Epithelial cell of esophagus (primary cell): ENCODE measurements around the gene THADA.

ENCODE experiments used
- DNase-seq: peaks from one replicate; pipeline ENCODE4 v3.0.0; 2010; ENCODE audit warnings: low read depth
- H3K4me3 ChIP-seq: 2 replicates; pipeline ENCODE4 v1.5.1; 2011; ENCODE audit warnings: mild to moderate bottlenecking, low read length, control low read depth
- TF ChIP-seq, protein P1 (sequence below): IDR thresholded peaks from 2 replicates; pipeline ENCODE4 v1.5.1; 2011; ENCODE audit warnings: low read depth, mild to moderate bottlenecking, low read length, control low read depth, inconsistent platforms; ENCODE audit not compliant: insufficient read depth; ENCODE audit errors: missing control alignments

The THADA gene

DNA sequence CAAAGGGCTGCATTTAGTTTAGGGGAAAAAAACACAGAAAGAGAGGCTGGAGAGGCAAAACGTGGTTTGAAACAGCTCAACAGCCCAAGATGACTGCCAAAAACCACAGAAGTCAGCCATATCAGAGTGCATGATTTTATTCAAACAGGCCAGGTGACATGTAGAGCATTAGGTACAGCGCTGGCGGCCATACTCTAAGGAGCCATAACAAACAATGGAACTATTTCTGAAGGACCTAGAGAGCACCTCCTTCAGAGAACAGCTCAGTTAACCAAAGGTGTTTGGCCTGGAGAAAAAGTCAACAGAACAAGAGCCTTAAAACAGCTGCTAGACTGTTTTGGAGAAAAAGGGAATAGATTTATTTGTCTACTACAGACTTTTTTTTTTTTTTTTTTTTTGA is 2.6 kb downstream of the THADA start:
- no peak for DNase-seq

DNA sequence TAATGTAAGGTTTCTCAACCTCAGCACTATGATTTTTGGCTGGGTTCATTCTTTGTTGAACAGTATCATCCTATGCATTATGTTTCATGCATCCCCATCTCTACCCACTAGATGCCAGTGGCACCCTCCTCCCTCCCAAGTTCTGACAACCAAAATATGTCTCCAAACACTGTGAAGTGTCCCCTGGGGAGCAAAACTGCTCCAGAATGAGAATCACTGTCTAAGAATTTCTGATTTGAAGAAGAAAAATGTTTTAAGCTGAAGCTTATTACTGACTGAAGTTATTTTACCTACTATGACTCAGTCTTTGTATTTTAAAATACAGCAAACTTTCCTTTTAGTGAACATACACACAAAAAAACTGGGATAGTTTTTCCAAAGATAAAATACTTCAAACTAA is 3.4 kb downstream of the THADA start:
- no peak overlapping the region for H3K4me3 ChIP-seq
- no peak for DNase-seq
- TF ChIP-seq, protein P1, sequence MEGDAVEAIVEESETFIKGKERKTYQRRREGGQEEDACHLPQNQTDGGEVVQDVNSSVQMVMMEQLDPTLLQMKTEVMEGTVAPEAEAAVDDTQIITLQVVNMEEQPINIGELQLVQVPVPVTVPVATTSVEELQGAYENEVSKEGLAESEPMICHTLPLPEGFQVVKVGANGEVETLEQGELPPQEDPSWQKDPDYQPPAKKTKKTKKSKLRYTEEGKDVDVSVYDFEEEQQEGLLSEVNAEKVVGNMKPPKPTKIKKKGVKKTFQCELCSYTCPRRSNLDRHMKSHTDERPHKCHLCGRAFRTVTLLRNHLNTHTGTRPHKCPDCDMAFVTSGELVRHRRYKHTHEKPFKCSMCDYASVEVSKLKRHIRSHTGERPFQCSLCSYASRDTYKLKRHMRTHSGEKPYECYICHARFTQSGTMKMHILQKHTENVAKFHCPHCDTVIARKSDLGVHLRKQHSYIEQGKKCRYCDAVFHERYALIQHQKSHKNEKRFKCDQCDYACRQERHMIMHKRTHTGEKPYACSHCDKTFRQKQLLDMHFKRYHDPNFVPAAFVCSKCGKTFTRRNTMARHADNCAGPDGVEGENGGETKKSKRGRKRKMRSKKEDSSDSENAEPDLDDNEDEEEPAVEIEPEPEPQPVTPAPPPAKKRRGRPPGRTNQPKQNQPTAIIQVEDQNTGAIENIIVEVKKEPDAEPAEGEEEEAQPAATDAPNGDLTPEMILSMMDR = no peak

More for the DNA sequence above, 2.6 kb downstream of the THADA start:
- TF ChIP-seq, protein P1 = no peak
- no peak overlapping the region for H3K4me3 ChIP-seq

DNA sequence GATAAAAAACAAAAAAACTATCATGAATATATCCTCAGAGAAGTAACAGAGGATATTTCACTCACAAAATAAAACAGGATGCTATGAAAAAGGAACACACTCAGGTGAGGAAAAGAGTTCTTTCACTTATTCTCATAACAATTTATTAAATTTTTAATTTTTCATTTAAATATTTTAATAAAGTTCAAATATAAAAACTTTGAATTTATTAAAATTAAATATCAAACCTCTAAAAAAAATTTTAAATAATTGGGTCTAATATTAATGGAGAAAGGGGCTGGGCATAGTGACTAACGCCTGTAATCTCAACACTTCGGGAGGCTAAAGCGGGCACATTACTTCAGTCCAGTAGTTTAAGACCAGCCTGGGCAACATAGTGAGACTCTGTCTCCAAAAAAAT is 10.1 kb downstream of the THADA start:
- TF ChIP-seq, protein P1 = no peak
- H3K4me3 ChIP-seq = no peak overlapping the region
- DNase-seq = no peak

DNA sequence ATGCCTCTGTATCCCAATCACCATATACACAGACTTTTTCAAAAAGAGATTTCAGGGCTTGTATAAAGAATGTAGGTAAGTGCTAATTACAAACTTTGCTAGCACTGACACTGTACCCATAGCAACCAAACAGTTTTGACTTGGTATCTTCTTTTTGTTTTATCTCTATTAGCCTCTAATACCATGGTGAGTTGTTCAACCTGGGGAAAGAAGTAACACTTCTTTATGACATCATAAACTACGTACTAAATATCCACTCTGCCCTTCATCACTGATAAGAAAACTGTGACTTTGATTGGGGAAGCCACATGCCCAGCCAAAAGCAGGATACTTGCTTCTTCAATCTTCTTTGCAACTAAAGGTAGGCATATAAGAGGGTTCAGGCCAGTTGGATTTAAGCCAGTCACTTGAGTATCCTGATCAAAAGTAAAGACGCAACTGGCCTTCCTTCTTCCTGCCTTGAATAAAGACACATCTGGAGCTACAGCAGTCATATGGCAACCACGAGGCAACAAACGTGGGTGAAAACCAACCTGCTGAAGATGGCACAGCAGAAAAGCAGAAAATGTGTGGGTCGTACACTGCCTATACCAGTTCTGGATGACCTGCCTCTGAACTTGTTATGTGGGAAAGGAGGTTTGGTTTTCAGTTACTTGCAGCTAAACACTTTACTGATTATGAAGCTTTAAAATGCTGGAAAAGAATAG is 16.4 kb downstream of the THADA start:
- no peak overlapping the region for H3K4me3 ChIP-seq
- no peak for DNase-seq
- TF ChIP-seq, protein P1 = no peak

DNA sequence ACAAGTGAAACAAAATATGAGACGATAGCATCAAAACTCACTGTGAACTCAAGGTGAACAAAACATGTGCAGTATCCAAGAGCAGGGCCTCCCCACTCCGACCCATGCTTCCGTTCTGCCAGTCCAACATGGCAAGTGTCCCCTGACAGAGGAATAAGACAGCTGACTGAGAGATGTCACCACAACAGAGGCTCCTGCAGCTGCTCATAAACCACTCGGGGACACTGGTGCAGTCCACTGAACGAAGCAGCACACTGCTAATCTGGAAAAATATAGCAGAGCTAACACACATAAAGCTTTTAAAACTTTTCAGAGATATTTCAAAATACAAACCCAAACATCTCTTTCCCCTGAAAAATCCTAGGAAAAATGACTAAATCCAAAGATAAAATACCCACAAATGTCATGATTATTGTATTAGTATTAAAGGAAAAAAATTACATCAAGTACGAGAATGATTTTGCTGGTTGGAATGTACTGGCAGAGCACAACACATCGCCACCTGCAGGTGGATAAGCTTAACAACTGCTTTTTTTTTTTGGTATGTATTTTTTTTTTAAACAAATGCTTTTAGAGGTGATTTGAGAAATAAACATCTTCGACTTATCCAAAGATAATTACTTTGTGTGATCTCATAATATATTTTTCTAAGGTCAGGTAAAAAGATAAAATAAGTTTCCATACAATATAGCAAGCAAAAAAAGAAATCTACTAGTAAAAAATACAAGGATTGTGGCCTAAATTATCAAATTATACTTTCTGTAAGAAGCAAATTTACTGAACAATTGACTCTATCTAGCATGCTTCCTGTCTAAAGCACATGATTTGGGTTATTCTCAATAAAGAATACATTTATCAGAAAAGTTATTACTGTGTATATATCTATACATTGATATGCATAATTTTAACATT is 18.6 kb downstream of the THADA start:
- peak; percentile 77 for DNase-seq
- TF ChIP-seq, protein P1 = peak; percentile 86
- no peak overlapping the region for H3K4me3 ChIP-seq

DNA sequence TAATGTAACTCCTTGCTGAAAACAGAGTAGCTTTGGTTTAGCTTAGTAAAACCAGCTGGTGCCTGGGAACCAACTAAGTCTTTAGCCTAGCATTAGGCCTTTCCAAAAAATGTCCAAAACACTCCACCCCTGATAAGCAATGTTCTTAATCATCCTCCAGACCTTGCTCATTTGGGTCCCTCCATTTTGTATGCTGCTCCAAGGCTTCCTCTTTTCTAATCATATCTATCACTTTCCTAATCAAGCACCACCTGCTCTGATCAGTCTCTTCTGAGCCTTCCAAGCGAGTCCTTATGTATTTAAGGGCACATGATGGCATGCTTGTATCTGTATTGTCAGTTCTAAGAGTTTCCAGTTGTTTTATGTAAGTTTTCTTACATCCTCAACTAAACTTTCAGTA is 23.6 kb downstream of the THADA start:
- TF ChIP-seq, protein P1 = no peak
- H3K4me3 ChIP-seq = no peak overlapping the region
- no peak for DNase-seq

DNA sequence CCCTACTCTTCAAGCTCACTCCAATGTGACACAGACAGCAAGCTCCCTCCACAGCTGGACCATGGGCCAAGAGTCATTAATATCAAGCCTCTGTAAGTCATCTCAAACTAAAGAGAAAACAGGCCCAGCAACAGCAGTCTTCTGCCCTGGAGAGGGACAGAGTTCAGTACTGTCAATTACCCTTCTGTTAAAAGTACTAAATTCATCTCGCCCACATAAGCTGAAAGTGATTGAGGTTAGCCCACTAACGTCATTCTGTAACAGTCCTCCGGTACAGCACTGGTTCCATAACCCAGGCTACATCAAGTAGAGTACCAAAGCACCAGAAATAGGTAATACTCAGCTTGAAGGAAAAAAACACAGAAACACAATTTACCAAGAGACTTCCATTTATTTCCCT is 25.9 kb downstream of the THADA start:
- DNase-seq = no peak
- TF ChIP-seq, protein P1 = no peak
- H3K4me3 ChIP-seq = no peak overlapping the region
